Aorta (tissue), 5 donors: ENCODE data around the gene ARSB. TPM values are rescaled to one million over a fixed set of nuclear protein-coding genes. Genes with fewer than 3 reads are reported as not detected.
"Not testable (repeated sequence)": the region's sequence is repeated elsewhere in the genome, so short reads cannot be mapped to it uniquely, and the experiment has no call there.

Experiments used
- ATAC-seq: fragments of 200-7000 bp; cut with Tn5 transposase; one replicate; pipeline ENCODE4 v1.9.1; 2022; ENCODE audit warnings: moderate library complexity; ENCODE audit not compliant: low FRiP score
- DNase-seq, 2 donors: peaks; one replicate each; pipeline ENCODE4 v3.0.0-alpha.2; 2020
- H3K27ac ChIP-seq, 2 donors: one replicate each; pipeline ENCODE4 v1.5.1; 2013; ENCODE audit warnings: low read length in 2 of 2, mild to moderate bottlenecking in 2 of 2, moderate library complexity in 2 of 2, control low read depth in 1 of 2, inconsistent platforms in 1 of 2, low read depth in 1 of 2
- H3K27me3 ChIP-seq, 2 donors: one replicate each; pipeline ENCODE4 v1.6.1; 2013; ENCODE audit warnings: control low read depth in 1 of 2, low read length in 1 of 2, mild to moderate bottlenecking in 1 of 2, moderate library complexity in 1 of 2; ENCODE audit not compliant: insufficient read depth in 2 of 2, control insufficient read depth in 1 of 2
- H3K36me3 ChIP-seq, 2 donors: one replicate each; pipeline ENCODE4 v1.6.1; 2013; ENCODE audit warnings: control low read depth in 1 of 2, low read length in 1 of 2, mild to moderate bottlenecking in 1 of 2; ENCODE audit not compliant: insufficient read depth in 2 of 2, control insufficient read depth in 1 of 2
- H3K4me1 ChIP-seq, 2 donors: one replicate each; pipeline ENCODE4 v1.6.1; 2013; ENCODE audit warnings: low read length in 2 of 2, control low read depth in 1 of 2, mild to moderate bottlenecking in 1 of 2, moderate library complexity in 1 of 2; ENCODE audit not compliant: insufficient read depth in 2 of 2, control insufficient read depth in 1 of 2
- H3K4me3 ChIP-seq, 2 donors: one replicate each; pipeline ENCODE4 v1.5.1; 2013; ENCODE audit warnings: low read length in 2 of 2, control low read depth in 1 of 2, mild to moderate bottlenecking in 1 of 2
- H3K9me3 ChIP-seq: one replicate; pipeline ENCODE4 v1.6.1; 2013; ENCODE audit warnings: mild to moderate bottlenecking, low read length; ENCODE audit not compliant: control insufficient read depth
- WGBS, 2 donors: extraction: QIAGEN DNeasy Blood & Tissue Kit; methylation state at CpG; one replicate each; pipeline ENCODE4 v1.1.7; 2013; 5-methylcytosine and 5-hydroxymethylcytosine counted together
- intact Hi-C, 2 donors: fragments of 100-400 bp; cut with DNase I; formaldehyde crosslinking; loops; one replicate each; pipeline versions ENCODE4 v1.14.2 to v1.15.0; 2022
- polyA plus RNA-seq, 2 donors: library from polyadenylated mRNA; stranded (reverse); fragments of 200-250 nt; gene quantifications; one replicate each; pipeline ENCODE4 v1.2.3, GENCODE V29; 2013
- total RNA-seq, 2 donors: library from RNA; stranded (reverse); fragmentation: NEBNext Ultra II Directional; extraction: Animal tissue kit (Norgen Biotek cat#: 25700); gene quantifications; one replicate each; pipeline ENCODE4 v1.2.1, GENCODE V29; 2021
- donor health status: healthy with polysubstance abuse.
- donor health status: Bipolar disorder and iron deficiency.
- donor health status: DM: no; HTN: no; CAD: no.
- donor health status: DM: no; HTN: no; CAD: no.
- donor health status: DM: yes; HTN: yes; CAD: no.

The ARSB gene
- total and polyA plus RNA-seq, 4 donors: 3.5 to 17.2 (median 12.0) TPM

DNA sequence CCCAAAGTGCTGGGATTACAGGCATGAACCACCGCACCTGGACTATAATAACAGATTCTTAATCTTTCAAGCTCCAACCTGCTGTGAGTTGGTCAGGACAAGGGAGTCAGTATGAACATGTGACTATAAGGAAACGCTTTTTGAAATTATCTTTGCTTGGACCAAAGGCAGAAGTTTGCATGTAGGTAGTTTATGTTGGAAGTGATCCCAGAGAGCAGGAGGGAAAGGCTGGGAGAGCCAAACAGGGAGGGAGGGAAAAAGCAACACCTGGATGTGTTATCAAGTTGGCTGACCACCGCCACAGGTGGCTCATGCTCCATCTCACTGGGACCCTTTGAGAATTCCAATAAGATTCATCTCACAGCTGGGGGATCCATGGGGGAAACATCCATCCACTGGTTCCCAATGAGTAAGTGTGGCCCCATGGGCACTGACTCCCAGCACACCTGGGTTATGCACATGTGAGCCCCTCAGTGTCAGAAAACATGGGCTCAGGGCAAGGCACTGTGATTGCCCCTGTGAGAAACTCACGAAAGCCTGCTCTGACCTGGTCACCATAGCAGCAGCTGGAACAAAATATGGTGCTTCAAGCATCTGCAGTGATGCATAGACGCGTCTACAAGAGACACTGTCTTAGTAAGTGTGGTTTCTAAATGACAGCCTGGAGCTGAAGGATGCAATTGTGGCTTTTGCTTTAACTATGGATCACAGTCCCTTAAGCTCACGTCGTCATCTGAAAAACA lies 62.1 kb downstream of the ARSB start:
- H3K27me3 ChIP-seq: no peaks in the 10 kb centered on the region
- peaks cover 0 to 2% of the 10 kb centered on the region in 2 donors for H3K36me3 ChIP-seq
- DNase-seq: no peak
- intact Hi-C loops: no loop called here
- no peak overlapping the region for H3K27ac ChIP-seq
- H3K9me3 ChIP-seq: no peaks in the 10 kb centered on the region
- 92 to 95% methylated on average over 8 of the region's 8 CpGs for WGBS, 2 donors
- H3K4me1 ChIP-seq: no peaks in the 10 kb centered on the region
- H3K4me3 ChIP-seq: no peak overlapping the region
- ATAC-seq: no peak

DNA sequence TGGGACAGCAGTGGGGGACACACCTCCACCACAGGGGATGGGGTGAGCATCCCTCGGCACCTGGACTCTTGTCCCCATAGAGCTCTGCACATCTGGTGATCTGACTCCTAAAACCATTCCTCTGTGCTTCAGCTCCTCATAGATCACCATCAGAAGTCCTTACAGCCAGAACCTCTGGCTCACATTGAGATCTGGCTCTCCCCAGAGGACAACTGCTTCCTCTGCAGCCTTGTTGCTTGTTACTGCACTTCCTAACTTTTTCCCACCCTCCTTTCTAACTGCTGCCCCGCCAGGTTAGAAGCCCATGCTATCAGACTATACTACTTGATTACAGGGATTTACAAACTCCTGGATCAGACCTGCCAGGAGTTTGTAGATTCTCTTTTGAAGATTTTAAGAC lies 64.5 kb downstream of the ARSB start:
- Histone ChIP-seq H3K27ac (no peak overlapping the region), H3K4me1 (no peaks in the 10 kb centered on the region), H3K27me3 (no peaks in the 10 kb centered on the region), H3K9me3 (no peaks in the 10 kb centered on the region), H3K4me3 (no peak overlapping the region), H3K36me3 (peaks cover 0 to 2% of the 10 kb centered on the region in 2 donors)
- DNase-seq: no peak
- intact Hi-C loops: no loop called here
- 56 to 62% methylated on average over 2 of the region's 2 CpGs for WGBS, 2 donors
- no peak for ATAC-seq

DNA sequence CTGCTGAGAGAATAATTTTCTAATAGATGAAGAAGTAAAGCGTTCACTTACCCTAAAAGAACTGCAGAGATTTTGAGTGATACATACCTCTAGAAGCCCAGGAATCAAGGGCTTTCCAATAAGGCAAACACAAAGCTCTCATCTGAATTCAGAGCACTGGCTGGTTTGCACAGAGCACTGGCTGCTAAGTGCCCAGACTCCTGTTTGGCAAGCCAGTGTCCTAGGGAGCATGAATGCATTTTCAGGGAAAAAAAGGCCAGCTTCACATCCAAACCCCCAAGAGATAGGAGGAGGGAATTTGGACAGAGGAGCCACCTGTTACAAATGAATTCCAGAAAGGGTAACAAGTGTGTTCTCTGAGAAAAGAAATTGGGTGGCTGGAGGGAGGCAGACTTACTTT lies 65.3 kb downstream of the ARSB start:
- intact Hi-C loops: no loop called here
- WGBS, 2 donors: 92 to 100% methylated on average over 1 of the region's 1 CpG
- DNase-seq (no peak), ATAC-seq (no peak)
- Histone ChIP-seq H3K27ac (no peak overlapping the region), H3K4me1 (no peaks in the 10 kb centered on the region), H3K27me3 (no peaks in the 10 kb centered on the region), H3K36me3 (peaks cover 0 to 2% of the 10 kb centered on the region in 2 donors), H3K4me3 (no peak overlapping the region), H3K9me3 (no peaks in the 10 kb centered on the region)

GRCh38 chr5:78916044-78916443 lies 69.1 kb downstream of the ARSB start:
- Histone ChIP-seq H3K27ac (no peak overlapping the region), H3K4me3 (no peak overlapping the region), H3K4me1 (peaks cover 0 to 3% of the 10 kb centered on the region in 2 donors), H3K9me3 (no peaks in the 10 kb centered on the region), H3K27me3 (no peaks in the 10 kb centered on the region), H3K36me3 (no peaks in the 10 kb centered on the region)
- WGBS, 2 donors: 76 to 78% methylated on average over 5 of the region's 5 CpGs
- intact Hi-C loops: no loop called here
- DNase-seq (no peak), ATAC-seq (no peak)

GRCh38 chr5:78915170-78915569 lies 69.9 kb downstream of the ARSB start:
- Histone ChIP-seq H3K27me3 (no peaks in the 10 kb centered on the region), H3K4me1 (peaks cover 0 to 3% of the 10 kb centered on the region in 2 donors), H3K9me3 (no peaks in the 10 kb centered on the region), H3K36me3 (no peaks in the 10 kb centered on the region), H3K27ac (no peak overlapping the region), H3K4me3 (no peak overlapping the region)
- intact Hi-C loops: no loop called here
- DNase-seq (no peak), ATAC-seq (no peak)
- WGBS, 2 donors: 97 to 98% methylated on average over 3 of the region's 3 CpGs

GRCh38 chr5:78912811-78913210 lies 72.3 kb downstream of the ARSB start:
- Histone ChIP-seq H3K4me1 (peaks cover 3 to 7% of the 10 kb centered on the region in 2 donors), H3K27ac (no peak overlapping the region), H3K36me3 (no peaks in the 10 kb centered on the region), H3K9me3 (no peaks in the 10 kb centered on the region), H3K4me3 (no peak overlapping the region), H3K27me3 (no peaks in the 10 kb centered on the region)
- WGBS, 2 donors: 91 to 96% methylated on average over 7 of the region's 7 CpGs
- intact Hi-C loops: no loop called here
- DNase-seq (no peak), ATAC-seq (no peak)

DNA sequence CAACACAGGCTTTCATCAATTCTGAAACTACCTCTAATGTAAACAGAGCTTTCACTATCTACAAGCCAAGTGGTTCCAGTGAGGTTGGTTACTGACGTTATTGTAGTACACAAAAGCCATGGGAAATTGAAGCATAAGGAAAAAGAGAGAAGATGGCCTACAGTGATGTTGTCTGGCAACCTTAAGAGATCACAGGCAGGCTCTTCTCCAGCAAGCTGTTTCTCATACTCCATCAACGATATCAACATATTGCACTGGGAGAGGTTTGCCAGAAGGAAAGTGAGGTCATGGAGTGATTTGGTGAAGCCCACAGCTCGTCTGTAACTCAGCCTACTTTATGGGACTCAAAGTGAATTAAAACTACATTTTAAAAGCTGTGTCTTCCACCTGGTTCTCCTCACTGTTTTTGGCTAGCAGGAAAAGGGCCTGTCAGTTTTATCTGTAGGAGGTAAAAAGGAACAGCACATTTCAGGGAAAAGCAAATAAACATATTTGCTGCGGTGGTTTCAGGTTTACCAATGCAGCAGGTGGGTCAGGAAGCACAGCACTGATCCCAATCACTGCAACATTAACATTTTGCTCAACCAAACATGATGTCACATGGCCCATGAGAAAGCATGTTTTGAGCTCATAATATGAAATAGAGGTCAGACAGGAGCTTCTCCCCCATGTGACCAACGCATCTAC lies 72.9 kb downstream of the ARSB start:
- no peaks in the 10 kb centered on the region for H3K9me3 ChIP-seq
- no peak overlapping the region for H3K27ac ChIP-seq
- intact Hi-C loops: no loop called here
- no peaks in the 10 kb centered on the region for H3K36me3 ChIP-seq
- WGBS, 2 donors: 47 to 48% methylated on average over 5 of the region's 5 CpGs
- peaks cover 3 to 7% of the 10 kb centered on the region in 2 donors for H3K4me1 ChIP-seq
- no peak for DNase-seq
- H3K27me3 ChIP-seq: no peaks in the 10 kb centered on the region
- ATAC-seq: no peak
- no peak overlapping the region for H3K4me3 ChIP-seq

DNA sequence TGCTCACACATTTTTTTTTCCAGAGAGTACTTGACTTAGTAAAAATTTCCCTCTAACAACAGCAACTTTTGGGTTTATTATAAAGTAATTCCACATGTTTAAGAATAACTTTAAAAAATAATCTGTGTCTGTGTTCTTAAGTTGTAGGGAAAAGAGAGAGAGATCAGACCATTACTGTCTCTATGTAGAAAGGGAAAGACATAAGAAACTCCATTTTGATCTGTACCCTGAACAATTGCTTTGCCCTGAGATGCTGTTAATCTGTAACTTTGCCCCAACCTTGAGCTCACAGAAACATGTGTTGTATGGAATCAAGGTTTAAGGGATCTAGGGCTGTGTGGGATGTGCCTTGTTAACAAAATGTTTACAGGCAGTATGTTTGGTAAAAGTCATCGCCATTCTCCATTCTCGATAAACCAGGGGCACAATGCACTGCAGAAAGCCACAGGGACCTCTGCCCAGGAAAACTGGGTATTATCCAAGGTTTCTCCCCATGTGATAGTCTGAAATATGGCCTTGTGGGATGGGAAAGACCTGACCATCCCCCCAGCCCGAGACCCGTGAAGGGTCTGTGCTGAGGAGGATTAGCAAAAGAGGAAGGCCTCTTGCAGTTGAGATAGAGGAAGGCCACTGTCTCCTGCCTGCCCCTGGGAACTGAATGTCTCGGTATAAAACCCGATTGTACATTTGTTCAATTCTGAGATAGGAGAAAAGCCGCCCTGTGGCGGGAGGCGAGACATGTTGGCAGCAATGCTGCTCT lies 75.7 kb downstream of the ARSB start:
- not testable (repeated sequence) for H3K27me3 ChIP-seq, H3K36me3 ChIP-seq, H3K27ac ChIP-seq, H3K4me3 ChIP-seq, ATAC-seq, DNase-seq, H3K9me3 ChIP-seq
- WGBS, 2 donors: 90 to 94% methylated on average over 4 to 7 of the region's 9 CpGs
- intact Hi-C loops: loop anchor here in 1 of 2 donors (10.0 kb wide), 1 partner anchor 375 kb away; no protein-coding TSS in a partner anchor
- H3K4me1 ChIP-seq: peaks cover 3 to 18% of the 10 kb centered on the region in 2 donors
